Medulla oblongata (tissue), 1 donor: ENCODE data around the gene MKS1.
A peak's percentile ranks its signal among the peaks of the same experiment; 100 is the strongest.

Experiments used
- DNase-seq: peaks from one replicate; pipeline ENCODE4 v3.0.0-alpha.2; 2015; ENCODE audit errors: extremely low spot score

MKS1 gene

GRCh38 chr17:58204796-58205195 is 14.3 kb downstream of the MKS1 start:
- no peak for DNase-seq

- no peak for DNase-seq
These were observed 16.2 kb downstream of the MKS1 start for GRCh38 chr17:58202859-58203258.

- peak; percentile 9 for DNase-seq
These were observed 18.9 kb downstream of the MKS1 start for GRCh38 chr17:58200024-58200633.

- DNase-seq: no peak
These were observed 22.4 kb downstream of the MKS1 start for GRCh38 chr17:58196610-58197009.

GRCh38 chr17:58195518-58196123 is 23.4 kb downstream of the MKS1 start:
- no peak for DNase-seq

GRCh38 chr17:58193641-58194255 is 25.3 kb downstream of the MKS1 start:
- DNase-seq: no peak

GRCh38 chr17:58192612-58193011 is 26.4 kb downstream of the MKS1 start, which contains the start of gene EPX:
Gene EPX (plus strand): TSS chr17:58192726. CDS start chr17:58192847, 121 bp downstream.
- no peak for DNase-seq

GRCh38 chr17:58191241-58191896 is 27.7 kb downstream of the MKS1 start:
- DNase-seq: no peak

- DNase-seq: no peak
These were observed 29.5 kb downstream of the MKS1 start for GRCh38 chr17:58189436-58190146.

- no peak for DNase-seq
These were observed 31.4 kb downstream of the MKS1 start for GRCh38 chr17:58187675-58188074.

GRCh38 chr17:58187063-58187462 is 32.0 kb downstream of the MKS1 start:
- DNase-seq: no peak

GRCh38 chr17:58186591-58186990 is 32.5 kb downstream of the MKS1 start:
- no peak for DNase-seq

GRCh38 chr17:58184986-58185761 is 33.9 kb downstream of the MKS1 start:
- DNase-seq: no peak

GRCh38 chr17:58184308-58184985 is 34.6 kb downstream of the MKS1 start:
- no peak for DNase-seq

GRCh38 chr17:58183514-58183913 is 35.5 kb downstream of the MKS1 start:
- no peak for DNase-seq

GRCh38 chr17:58181796-58182195 is 37.3 kb downstream of the MKS1 start:
- DNase-seq: no peak

- DNase-seq: no peak
These were observed 42.9 kb downstream of the MKS1 start for GRCh38 chr17:58176200-58176599.

- DNase-seq: no peak
These were observed 44.2 kb downstream of the MKS1 start for GRCh38 chr17:58174871-58175270.

- no peak for DNase-seq
These were observed 46.5 kb downstream of the MKS1 start for GRCh38 chr17:58172369-58173071.

GRCh38 chr17:58170622-58171021 is 48.4 kb downstream of the MKS1 start:
- DNase-seq: no peak
